ENCODE measurements around the gene SMC6.

Gene SMC6

GRCh38 chr2:17795309-17795708 is 41.7 kb upstream of the SMC6 start:
- no peak for TF ChIP-seq CTCF (IDR thresholded peaks at IDR 0.05; ENCODE audit: low read depth, low read length, missing control alignments)
- no peak for DNase-seq (ENCODE audit: low read depth)
- H3K4me3 ChIP-seq (ENCODE audit: low read depth, low read length) = no peak overlapping the region

GRCh38 chr2:17793803-17794354 is 40.3 kb upstream of the SMC6 start:
- no peak overlapping the region for H3K4me3 ChIP-seq (ENCODE audit: low read depth, low read length)
- DNase-seq (ENCODE audit: low read depth) = no peak
- TF ChIP-seq CTCF (IDR thresholded peaks at IDR 0.05; ENCODE audit: low read depth, low read length, missing control alignments) = no peak

- no peak for TF ChIP-seq CTCF (IDR thresholded peaks at IDR 0.05; ENCODE audit: low read depth, low read length, missing control alignments)
- H3K4me3 ChIP-seq (ENCODE audit: low read depth, low read length) = no peak overlapping the region
- no peak for DNase-seq (ENCODE audit: low read depth)
Observed at GRCh38 chr2:17793296-17793695, 39.7 kb upstream of the SMC6 start.

- DNase-seq (ENCODE audit: low read depth) = no peak
- no peak overlapping the region for H3K4me3 ChIP-seq (ENCODE audit: low read depth, low read length)
- TF ChIP-seq CTCF (IDR thresholded peaks at IDR 0.05; ENCODE audit: low read depth, low read length, missing control alignments) = no peak
Observed at GRCh38 chr2:17792515-17792914, 38.9 kb upstream of the SMC6 start.

- no peak overlapping the region for H3K4me3 ChIP-seq (ENCODE audit: low read depth, low read length)
- no peak for TF ChIP-seq CTCF (IDR thresholded peaks at IDR 0.05; ENCODE audit: low read depth, low read length, missing control alignments)
- no peak for DNase-seq (ENCODE audit: low read depth)
Observed at GRCh38 chr2:17791817-17792130, 38.2 kb upstream of the SMC6 start.

- no peak overlapping the region for H3K4me3 ChIP-seq (ENCODE audit: low read depth, low read length)
- TF ChIP-seq CTCF (IDR thresholded peaks at IDR 0.05; ENCODE audit: low read depth, low read length, missing control alignments) = no peak
- DNase-seq (ENCODE audit: low read depth) = no peak
Observed at GRCh38 chr2:17791121-17791816, 37.7 kb upstream of the SMC6 start.

- no peak overlapping the region for H3K4me3 ChIP-seq (ENCODE audit: low read depth, low read length)
- TF ChIP-seq CTCF (IDR thresholded peaks at IDR 0.05; ENCODE audit: low read depth, low read length, missing control alignments) = no peak
- no peak for DNase-seq (ENCODE audit: low read depth)
Observed at GRCh38 chr2:17790536-17790935, 36.9 kb upstream of the SMC6 start.

All from GM12864 (cell line).